Kidney capillary endothelial cell (primary cell): ENCODE results near the gene COA4.

Experiments used
- DNase-seq: peaks from one replicate; pipeline ENCODE4 v3.0.0-alpha.2; 2018; ENCODE audit warnings: low spot score

COA4 gene

GRCh38 chr11:73866095-73866579, 10.5 kb downstream of the COA4 start:
- DNase-seq = no peak

GRCh38 chr11:73862986-73863385, 13.7 kb downstream of the COA4 start:
- no peak for DNase-seq

DNA sequence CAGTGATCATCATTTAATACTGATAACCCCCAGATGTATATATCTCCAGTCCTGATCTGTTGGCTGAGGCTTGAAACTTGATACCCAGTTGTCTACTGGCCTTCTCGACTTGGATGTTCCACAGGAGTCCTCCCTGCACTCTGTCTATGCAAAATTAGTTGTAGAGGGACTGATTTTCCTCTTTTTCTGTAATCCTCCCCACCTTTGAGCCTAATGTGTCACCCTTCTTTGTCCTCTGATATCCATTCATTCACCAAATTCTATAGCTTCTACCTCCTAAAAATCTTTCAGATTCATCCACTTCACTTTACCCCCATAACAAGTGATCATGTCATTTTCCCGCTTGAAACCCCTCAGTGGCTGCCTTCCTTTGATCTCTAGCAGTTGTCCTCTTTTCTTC, 16.4 kb downstream of the COA4 start:
- no peak for DNase-seq

- DNase-seq = no peak
Observed at GRCh38 chr11:73859671-73860070, 17.0 kb downstream of the COA4 start.

DNA sequence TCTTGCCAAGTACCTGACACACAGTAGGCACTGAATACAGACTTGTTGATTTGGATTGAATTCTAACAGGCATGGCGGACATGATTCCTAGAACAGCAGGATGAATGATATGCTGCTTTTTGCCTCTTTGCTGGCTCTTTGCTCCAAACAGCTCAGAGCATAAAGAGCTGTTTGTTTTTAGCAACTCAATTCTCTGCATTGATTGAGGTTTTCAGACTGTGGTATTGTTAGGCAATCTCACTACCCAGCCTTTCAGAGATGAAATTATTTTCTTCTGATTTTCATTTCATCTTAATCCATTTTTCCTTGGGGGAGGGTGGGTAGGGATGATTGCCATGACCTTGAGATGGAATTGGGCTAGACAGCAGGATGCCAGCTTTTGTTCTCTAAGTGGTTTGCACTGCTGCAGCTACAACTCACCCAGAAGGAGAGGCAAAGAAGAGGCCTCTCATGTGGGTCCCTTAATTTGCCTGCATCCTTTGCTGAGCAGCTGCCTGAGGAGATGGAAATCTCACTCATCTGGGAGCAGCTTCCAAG, 20.5 kb downstream of the COA4 start:
- DNase-seq = no peak

GRCh38 chr11:73854680-73855079, 22.0 kb downstream of the COA4 start:
- no peak for DNase-seq

- DNase-seq = no peak
Observed at GRCh38 chr11:73852049-73852448, 24.6 kb downstream of the COA4 start.

DNA sequence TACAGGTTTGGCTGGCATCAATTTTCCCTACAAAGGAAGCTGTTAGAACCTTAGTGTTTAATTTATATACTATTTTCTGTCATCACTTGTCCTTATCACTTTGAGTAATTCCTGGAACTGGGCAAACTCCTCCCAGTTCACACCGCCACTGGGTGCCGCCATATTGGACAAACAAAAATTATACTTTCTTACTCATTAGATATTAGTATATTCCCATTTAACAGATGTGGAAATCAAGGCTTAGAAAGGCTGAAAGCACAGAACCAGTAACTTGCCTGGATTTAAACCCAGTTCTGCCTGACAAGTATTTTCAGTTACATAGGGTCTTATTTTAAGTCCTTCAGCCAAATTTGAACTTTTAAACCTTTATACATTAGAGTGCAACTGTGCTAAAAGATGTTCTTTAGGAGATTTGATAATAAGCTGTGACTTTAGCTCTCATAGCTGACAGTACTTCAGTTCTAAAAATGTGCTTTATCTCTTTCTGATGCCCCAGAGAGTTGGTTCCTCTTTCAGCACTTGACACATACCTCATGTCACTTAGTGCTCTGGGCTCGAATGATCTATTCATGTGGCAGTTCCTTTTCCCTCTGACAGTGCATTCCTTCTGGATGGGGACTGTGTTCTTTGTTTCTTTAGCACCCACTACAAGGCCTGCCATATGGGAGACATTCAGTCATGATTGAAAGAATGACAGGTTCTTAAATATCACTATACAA, 25.4 kb downstream of the COA4 start:
- DNase-seq = no peak

GRCh38 chr11:73839123-73839457, 37.6 kb downstream of the COA4 start:
- no peak for DNase-seq

DNA sequence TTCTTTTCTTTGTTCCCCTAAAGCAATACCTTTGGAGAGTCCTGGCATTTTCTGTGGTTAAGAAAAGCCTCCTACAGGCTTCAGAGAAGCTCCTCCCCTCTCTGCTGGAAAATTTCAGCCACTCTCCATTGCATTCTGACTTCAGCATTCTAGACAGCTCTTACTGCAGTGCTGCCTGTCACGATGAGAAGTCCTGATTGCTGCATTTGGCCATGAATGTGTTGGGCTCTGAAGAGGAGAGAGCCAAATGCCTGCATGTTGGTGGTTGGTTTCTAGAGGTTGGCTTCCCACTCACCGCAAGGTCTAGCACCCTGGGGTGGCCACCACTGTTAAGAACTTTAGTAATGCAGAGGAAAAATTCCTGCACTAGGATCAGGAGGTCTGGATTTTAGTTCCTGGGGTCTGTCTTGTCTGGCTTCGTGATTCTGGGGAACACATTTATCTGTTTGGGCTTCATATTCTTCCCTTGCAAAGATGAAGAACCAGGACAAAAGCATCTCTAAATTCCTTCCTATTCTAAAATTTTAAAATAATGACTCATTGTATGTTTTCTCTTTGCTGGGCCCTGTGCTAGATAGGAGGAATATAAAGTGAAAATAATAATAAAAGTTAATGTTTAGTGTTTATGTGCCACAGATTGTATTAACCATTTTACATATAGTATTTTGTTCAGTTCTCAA, 38.1 kb downstream of the COA4 start:
- no peak for DNase-seq

DNA sequence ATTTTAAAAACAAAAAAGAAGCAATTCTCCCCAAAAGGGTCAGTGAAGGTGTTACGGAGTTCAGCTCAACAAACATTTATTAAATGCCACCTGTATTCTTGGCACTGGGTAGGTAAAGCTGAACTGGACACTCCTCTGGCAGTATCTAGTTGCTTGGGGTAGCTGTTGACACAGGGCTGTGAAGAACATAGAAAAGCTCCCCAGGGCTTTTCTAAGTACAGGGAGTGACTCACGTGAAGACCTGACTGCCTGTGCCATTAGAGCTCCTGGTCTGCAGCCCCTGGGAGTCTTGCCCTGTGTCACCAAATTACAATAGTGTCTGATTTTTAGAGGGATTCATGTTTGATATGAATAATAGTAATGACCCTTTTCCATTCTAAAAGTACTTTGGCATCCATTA, 43.6 kb downstream of the COA4 start:
- DNase-seq = no peak

DNA sequence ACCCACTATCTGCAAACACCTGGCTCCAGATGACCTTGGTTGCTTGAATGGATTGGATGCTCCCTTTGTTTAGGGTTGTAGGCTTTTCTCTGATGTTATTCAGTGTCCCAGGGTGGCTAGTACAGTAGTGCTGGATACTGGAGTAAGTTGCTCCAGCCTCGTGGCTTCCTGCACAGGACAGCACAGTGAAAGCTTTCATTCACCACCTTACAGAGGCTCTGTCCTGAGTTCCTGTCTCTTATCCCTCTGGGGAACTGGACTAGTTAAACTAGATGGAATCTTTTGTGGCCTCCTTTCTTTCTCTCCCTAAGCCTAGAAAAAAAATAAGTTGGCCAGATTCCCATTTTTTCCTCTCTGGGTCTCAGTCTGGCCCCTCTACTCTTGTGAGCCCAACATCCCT, 46.4 kb downstream of the COA4 start:
- DNase-seq = no peak
